ENCODE data around the gene OARD1.

The OARD1 gene

GRCh38 chr6:41047745-41048732 lies 24.1 kb downstream of the OARD1 start:
- DNase-seq (ENCODE audit: low read depth, low spot score): no peak

GRCh38 chr6:41047306-41047705 lies 24.9 kb downstream of the OARD1 start:
- no peak for DNase-seq (ENCODE audit: low read depth, low spot score)

- DNase-seq (ENCODE audit: low read depth, low spot score): no peak
These were observed 26.1 kb downstream of the OARD1 start for GRCh38 chr6:41046084-41046483.

GRCh38 chr6:41045664-41046063 lies 26.5 kb downstream of the OARD1 start:
- no peak for DNase-seq (ENCODE audit: low read depth, low spot score)

- no peak for DNase-seq (ENCODE audit: low read depth, low spot score)
These were observed 29.0 kb downstream of the OARD1 start for GRCh38 chr6:41043151-41043550.

GRCh38 chr6:41042226-41043055 lies 29.7 kb downstream of the OARD1 start, which contains the start of gene TSPO2:
TSPO2 (plus strand) TSS chr6:41042467; CDS start chr6:41042986, 519 bp downstream.
- no peak for DNase-seq (ENCODE audit: low read depth, low spot score)

- no peak for DNase-seq (ENCODE audit: low read depth, low spot score)
These were observed 31.1 kb downstream of the OARD1 start for GRCh38 chr6:41040940-41041536.

GRCh38 chr6:41040101-41040939 lies 31.8 kb downstream of the OARD1 start:
- no peak for DNase-seq (ENCODE audit: low read depth, low spot score)

- DNase-seq (ENCODE audit: low read depth, low spot score): peak; percentile 23
These were observed 32.8 kb downstream of the OARD1 start, which contains the start of gene UNC5CL for GRCh38 chr6:41039060-41039998. UNC5CL (minus strand) TSS chr6:41039221; CDS start chr6:41035074, 4,147 bp downstream.

- DNase-seq (ENCODE audit: low read depth, low spot score): no peak
These were observed 34.0 kb downstream of the OARD1 start for GRCh38 chr6:41038205-41038604.

- DNase-seq (ENCODE audit: low read depth, low spot score): no peak
These were observed 34.9 kb downstream of the OARD1 start for GRCh38 chr6:41037107-41037900.

GRCh38 chr6:41036601-41037000 lies 35.6 kb downstream of the OARD1 start:
- no peak for DNase-seq (ENCODE audit: low read depth, low spot score)

- DNase-seq (ENCODE audit: low read depth, low spot score): no peak
These were observed 36.0 kb downstream of the OARD1 start for GRCh38 chr6:41036186-41036585.

GRCh38 chr6:41033776-41034175 lies 38.4 kb downstream of the OARD1 start:
- DNase-seq (ENCODE audit: low read depth, low spot score): no peak

- DNase-seq (ENCODE audit: low read depth, low spot score): no peak
These were observed 39.3 kb downstream of the OARD1 start for GRCh38 chr6:41032830-41033229.

GRCh38 chr6:41028561-41029412 lies 43.4 kb downstream of the OARD1 start:
- no peak for DNase-seq (ENCODE audit: low read depth, low spot score)

GRCh38 chr6:41027799-41028560 lies 44.2 kb downstream of the OARD1 start:
- DNase-seq (ENCODE audit: low read depth, low spot score): peak; percentile 58
